PFSK-1 (cell line): Measurements from ENCODE around the gene FXN.

Source experiments
- FOXP2 ChIP-seq: optimal IDR thresholded peaks from 2 replicates; pipeline ENCODE3; 2011; ENCODE audit warnings: borderline replicate concordance, control low read depth, inconsistent platforms; ENCODE audit not compliant: insufficient read depth; ENCODE audit errors: extremely low read length, extremely low read depth
- POLR2AphosphoS5 ChIP-seq: IDR thresholded peaks from 2 replicates; pipeline ENCODE4 v1.6.1; 2012; ENCODE audit warnings: low read depth, mild to moderate bottlenecking, control low read depth, low read length, moderate library complexity
- SIN3A ChIP-seq: IDR thresholded peaks from 2 replicates; pipeline ENCODE4 v1.6.1; 2012; ENCODE audit warnings: mild to moderate bottlenecking, low read length, moderate library complexity, borderline replicate concordance; ENCODE audit not compliant: insufficient read depth
- TAF1 ChIP-seq: IDR thresholded peaks from 2 replicates; pipeline ENCODE4 v1.6.1; 2012; ENCODE audit warnings: low read length, control low read depth, borderline replicate concordance; ENCODE audit not compliant: insufficient read depth
- TF ChIP-seq, protein P1 (sequence below), 2 experiments: IDR thresholded peaks; 2 replicates each; pipeline versions ENCODE4 v1.6.1 to v1.8.0; 2011 to 2012; ENCODE audit warnings: low read depth in 2 of 2, low read length in 2 of 2, control low read depth in 1 of 2, inconsistent platforms in 1 of 2, mild to moderate bottlenecking in 1 of 2, moderate library complexity in 1 of 2; ENCODE audit not compliant: insufficient read depth in 1 of 2

- TF ChIP-seq POLR2AphosphoS5, result no peak
- TF ChIP-seq, protein P1, sequence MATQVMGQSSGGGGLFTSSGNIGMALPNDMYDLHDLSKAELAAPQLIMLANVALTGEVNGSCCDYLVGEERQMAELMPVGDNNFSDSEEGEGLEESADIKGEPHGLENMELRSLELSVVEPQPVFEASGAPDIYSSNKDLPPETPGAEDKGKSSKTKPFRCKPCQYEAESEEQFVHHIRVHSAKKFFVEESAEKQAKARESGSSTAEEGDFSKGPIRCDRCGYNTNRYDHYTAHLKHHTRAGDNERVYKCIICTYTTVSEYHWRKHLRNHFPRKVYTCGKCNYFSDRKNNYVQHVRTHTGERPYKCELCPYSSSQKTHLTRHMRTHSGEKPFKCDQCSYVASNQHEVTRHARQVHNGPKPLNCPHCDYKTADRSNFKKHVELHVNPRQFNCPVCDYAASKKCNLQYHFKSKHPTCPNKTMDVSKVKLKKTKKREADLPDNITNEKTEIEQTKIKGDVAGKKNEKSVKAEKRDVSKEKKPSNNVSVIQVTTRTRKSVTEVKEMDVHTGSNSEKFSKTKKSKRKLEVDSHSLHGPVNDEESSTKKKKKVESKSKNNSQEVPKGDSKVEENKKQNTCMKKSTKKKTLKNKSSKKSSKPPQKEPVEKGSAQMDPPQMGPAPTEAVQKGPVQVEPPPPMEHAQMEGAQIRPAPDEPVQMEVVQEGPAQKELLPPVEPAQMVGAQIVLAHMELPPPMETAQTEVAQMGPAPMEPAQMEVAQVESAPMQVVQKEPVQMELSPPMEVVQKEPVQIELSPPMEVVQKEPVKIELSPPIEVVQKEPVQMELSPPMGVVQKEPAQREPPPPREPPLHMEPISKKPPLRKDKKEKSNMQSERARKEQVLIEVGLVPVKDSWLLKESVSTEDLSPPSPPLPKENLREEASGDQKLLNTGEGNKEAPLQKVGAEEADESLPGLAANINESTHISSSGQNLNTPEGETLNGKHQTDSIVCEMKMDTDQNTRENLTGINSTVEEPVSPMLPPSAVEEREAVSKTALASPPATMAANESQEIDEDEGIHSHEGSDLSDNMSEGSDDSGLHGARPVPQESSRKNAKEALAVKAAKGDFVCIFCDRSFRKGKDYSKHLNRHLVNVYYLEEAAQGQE (IDR thresholded peaks at IDR 0.05; ENCODE audit: insufficient read depth in 1 of 2, low read depth in 2 of 2, low read length in 2 of 2), result no peak
- TF ChIP-seq SIN3A, result no peak
- no peak for TF ChIP-seq TAF1
- TF ChIP-seq FOXP2, result no peak
Measured at GRCh38 chr9:69054989-69055388, 19.4 kb downstream of the FXN start.
